IMR-90 (cell line): Measurements from ENCODE around the gene STX8. TPM values are rescaled to one million over a fixed set of nuclear protein-coding genes. Genes with fewer than 3 reads are reported as not detected.

ENCODE experiments used
- ATAC-seq: fragments of 200-7000 bp; cut with Tn5 transposase; 2 replicates; pipeline ENCODE4 v1.9.1; 2020; ENCODE audit warnings: low read depth, mild to moderate bottlenecking, moderate library complexity
- BruUV-seq: library from RNA; stranded (reverse); fragments of 400-500 nt; replicated peaks from 2 replicates; lab custom pipeline; 2021; lab: Mats Ljungman, UMichigan
- CTCF ChIA-PET: fragments of 300-600 bp; formaldehyde crosslinking; extraction: SDS; loops from one replicate; lab custom pipeline; 2021; ENCODE audit warnings: antibody characterized with exemption; lab: Yijun Ruan, JAX
- POLR2A ChIA-PET: fragments of 300-600 bp; sonication (Branson Sonifier 250); formaldehyde crosslinking; loops from one replicate; lab custom pipeline; 2022; ENCODE audit warnings: antibody characterized with exemption; ENCODE audit not compliant: unreplicated experiment; lab: Charles Lee
- DNase-seq: peaks from one replicate; pipeline ENCODE4 v3.0.0; 2013
- H2AFZ ChIP-seq: replicated peaks from 2 replicates; pipeline ENCODE3; 2013; ENCODE audit warnings: low read length, mild to moderate bottlenecking; ENCODE audit not compliant: poor library complexity
- H2AK5ac ChIP-seq: 2 replicates; pipeline ENCODE4 v1.6.1; 2013; ENCODE audit warnings: low read depth, low read length, inconsistent platforms
- H2AK9ac ChIP-seq: replicated peaks from 2 replicates; pipeline ENCODE3; 2013; ENCODE audit warnings: mild to moderate bottlenecking, low read depth, low read length, moderate library complexity; ENCODE audit not compliant: poor library complexity
- H2BK120ac ChIP-seq: 2 replicates; pipeline ENCODE4 v1.6.1; 2013; ENCODE audit warnings: low read depth, low read length, inconsistent platforms
- H2BK15ac ChIP-seq: 3 replicates; pipeline ENCODE4 v1.6.1; 2013; ENCODE audit warnings: low read depth, low read length, inconsistent platforms
- H2BK20ac ChIP-seq: 2 replicates; pipeline ENCODE4 v1.6.1; 2013; ENCODE audit warnings: low read depth, mild to moderate bottlenecking, inconsistent platforms, low read length, moderate library complexity
- H2BK5ac ChIP-seq: 2 replicates; pipeline ENCODE4 v1.6.1; 2013; ENCODE audit warnings: mild to moderate bottlenecking, low read depth, low read length, inconsistent platforms; ENCODE audit not compliant: poor library complexity, severe bottlenecking
- H3K14ac ChIP-seq: replicated peaks from 2 replicates; pipeline ENCODE4 v1.6.1; 2013; ENCODE audit warnings: low read depth, low read length, inconsistent platforms
- H3K18ac ChIP-seq: 2 replicates; pipeline ENCODE4 v1.6.1; 2013; ENCODE audit warnings: low read depth, low read length, control low read depth
- H3K23ac ChIP-seq: 2 replicates; pipeline ENCODE4 v1.6.1; 2013; ENCODE audit warnings: low read depth, low read length, inconsistent platforms
- H3K27ac ChIP-seq: 2 replicates; pipeline ENCODE4 v1.5.1; 2013; ENCODE audit warnings: mild to moderate bottlenecking, control low read depth, low read length; ENCODE audit not compliant: insufficient read depth
- H3K27me3 ChIP-seq: 2 replicates; pipeline ENCODE4 v1.6.1; 2013; ENCODE audit warnings: low read length; ENCODE audit not compliant: control insufficient read depth, insufficient read depth
- H3K36me3 ChIP-seq: 2 replicates; pipeline ENCODE4 v1.6.1; 2013; ENCODE audit warnings: low read length, mixed read lengths; ENCODE audit not compliant: control insufficient read depth, insufficient read depth
- H3K4ac ChIP-seq: 2 replicates; pipeline ENCODE4 v1.6.1; 2013; ENCODE audit warnings: low read depth, low read length, inconsistent platforms
- H3K4me1 ChIP-seq: 2 replicates; pipeline ENCODE4 v1.6.1; 2013; ENCODE audit warnings: low read length, mixed read lengths; ENCODE audit not compliant: control insufficient read depth, insufficient read depth
- H3K4me2 ChIP-seq: 2 replicates; pipeline ENCODE4 v1.6.1; 2013; ENCODE audit warnings: low read depth, mild to moderate bottlenecking, control low read depth, low read length, moderate library complexity
- H3K4me3 ChIP-seq: 2 replicates; pipeline ENCODE4 v1.5.1; 2013; ENCODE audit warnings: low read depth, mild to moderate bottlenecking, control low read depth, low read length, moderate library complexity; ENCODE audit not compliant: insufficient read depth
- H3K56ac ChIP-seq: 2 replicates; pipeline ENCODE4 v1.6.1; 2013; ENCODE audit warnings: low read length, inconsistent platforms; ENCODE audit not compliant: insufficient read depth; ENCODE audit errors: extremely low read depth
- H3K79me1 ChIP-seq, 2 experiments: 2 replicates each; pipeline ENCODE4 v1.6.1; 2013; ENCODE audit warnings: low read length in 2 of 2, inconsistent platforms in 1 of 2, low read depth in 1 of 2
- H3K9ac ChIP-seq: 2 replicates; pipeline ENCODE4 v1.6.1; 2013; ENCODE audit warnings: low read depth, low read length, control low read depth
- H3K9me1 ChIP-seq: 2 replicates; pipeline ENCODE4 v1.6.1; 2013; ENCODE audit warnings: low read length, inconsistent platforms; ENCODE audit not compliant: insufficient read depth
- H3K9me3 ChIP-seq: 2 replicates; pipeline ENCODE4 v1.6.1; 2013; ENCODE audit warnings: low read length; ENCODE audit not compliant: control insufficient read depth, insufficient read depth
- H4K20me1 ChIP-seq: 2 replicates; pipeline ENCODE4 v1.6.1; 2013; ENCODE audit warnings: low read length, inconsistent platforms; ENCODE audit not compliant: insufficient read depth
- H4K5ac ChIP-seq: 2 replicates; pipeline ENCODE4 v1.6.1; 2013; ENCODE audit warnings: mild to moderate bottlenecking, low read depth, low read length, control low read depth
- H4K8ac ChIP-seq, 2 experiments: 2 replicates each; pipeline ENCODE4 v1.6.1; 2013; ENCODE audit warnings: low read depth in 2 of 2, low read length in 2 of 2, control low read depth in 1 of 2, inconsistent platforms in 1 of 2
- H4K91ac ChIP-seq: 2 replicates; pipeline ENCODE4 v1.6.1; 2013; ENCODE audit warnings: low read depth, low read length, inconsistent platforms; ENCODE audit not compliant: insufficient read depth
- MAFK ChIP-seq: IDR thresholded peaks from 2 replicates; pipeline ENCODE4 v1.6.1; 2012; ENCODE audit warnings: low read depth, low read length, improper control_type of control experiment
- MXI1 ChIP-seq: IDR thresholded peaks from 2 replicates; pipeline ENCODE4 v1.6.1; 2012; ENCODE audit warnings: low read depth, mild to moderate bottlenecking, low read length, moderate library complexity, borderline replicate concordance
- RAD21 ChIP-seq: IDR thresholded peaks from 2 replicates; pipeline ENCODE4 v1.6.1; 2012; ENCODE audit warnings: low read length, improper control_type of control experiment
- SMC3 ChIP-seq: fragments of 150-350 bp; IDR thresholded peaks from 2 replicates; pipeline ENCODE4 v1.6.1; 2016; ENCODE audit warnings: low read depth, mild to moderate bottlenecking, antibody characterized with exemption, low read length, moderate library complexity
- WGBS, 2 experiments: methylation state at CpG; one replicate each; pipeline versions ENCODE4 v1.1.5 to v1.1.7; 2013; ENCODE audit warnings: missing lambda C conversion rate in 2 of 2; ENCODE audit not compliant: insufficient read length in 1 of 2; ENCODE audit errors: extremely low coverage in 2 of 2; 5-methylcytosine and 5-hydroxymethylcytosine counted together
- dilution Hi-C: fragments of 300-500 bp; cut with HindIII; formaldehyde crosslinking; loops from one replicate; pipeline ENCODE4 v1.14.3; 2018; ENCODE audit warnings: low sequenced_read_pairs; ENCODE audit not compliant: unreplicated experiment
- in situ Hi-C: fragments of 300-500 bp; cut with MboI; formaldehyde crosslinking; loops from 3 replicates; pipeline ENCODE4 v1.14.3; 2019; ENCODE audit warnings: low sequenced_read_pairs, inconsistent platforms, mixed read lengths
- intact Hi-C: fragments of 100-400 bp; cut with micrococcal nuclease; formaldehyde crosslinking; loops from 2 replicates; pipeline ENCODE4 v1.10.0; 2022
- polyA plus RNA-seq, 3 experiments: library from polyadenylated mRNA; depleted of rRNA; stranded (reverse); fragments of >200 nt; gene quantifications; 2 replicates each; pipeline ENCODE4 v1.2.3, GENCODE V29; 2012; ENCODE audit warnings: low replicate concordance in 1 of 3
- total RNA-seq: library from RNA; depleted of rRNA; stranded (reverse); fragments of >200 nt; gene quantifications from 2 replicates; pipeline ENCODE4 v1.2.3, GENCODE V29; 2012
- TF ChIP-seq, protein P1 (sequence below): conservative IDR thresholded peaks from 2 replicates; pipeline ENCODE4 v1.5.1; 2012; ENCODE audit warnings: mild to moderate bottlenecking, low read depth, low read length, improper control_type of control experiment

The STX8 gene
- total and polyA plus RNA-seq, 2 of the 4 experiments (the other 2 are of a cell fraction): 26.5 to 47.0 TPM

DNA sequence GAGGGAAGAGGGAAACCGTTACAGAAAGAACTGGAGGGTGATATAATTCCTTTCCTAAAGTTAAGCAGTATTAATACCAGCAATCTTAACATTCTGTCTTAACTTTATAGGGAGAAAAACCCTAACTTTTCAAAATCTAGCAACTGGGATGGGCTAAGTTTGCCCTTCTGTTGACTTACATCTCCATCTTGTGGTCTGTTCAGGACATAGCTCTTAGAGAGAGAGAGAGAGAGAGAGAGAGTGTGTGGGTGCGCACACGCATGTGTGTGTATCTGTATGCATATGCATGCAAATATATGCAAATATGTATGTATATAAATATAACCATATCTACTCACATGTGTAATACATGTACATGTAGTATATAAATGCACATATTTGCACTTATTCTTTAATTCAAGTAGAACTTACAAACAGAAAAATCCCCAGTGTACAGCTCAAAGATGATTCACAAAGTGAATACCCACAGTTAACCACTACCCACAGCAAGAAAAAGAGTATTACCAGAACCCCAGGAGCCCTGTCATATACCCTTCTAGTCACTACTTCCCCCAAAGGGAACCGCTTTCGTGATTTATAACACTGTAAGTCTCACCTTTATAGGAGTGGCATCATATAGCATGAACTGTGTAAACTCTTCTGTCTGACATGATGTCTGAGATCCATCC lies 46.5 kb downstream of the STX8 start:
- H3K14ac ChIP-seq: no peak overlapping the region
- CTCF ChIA-PET: interaction anchor here (1.0 kb wide), 1 partner anchor 9 kb away, joined by 4 read pairs; no protein-coding TSS in a partner anchor
- H4K91ac ChIP-seq: no peak overlapping the region
- H3K4me3 ChIP-seq: no peak overlapping the region
- H2BK20ac ChIP-seq: no peak overlapping the region
- H2AK5ac ChIP-seq: no peak overlapping the region
- H3K23ac ChIP-seq: no peak overlapping the region
- POLR2A ChIA-PET: interaction anchor here (0.6 kb wide), 1 partner anchor 20 kb away, joined by 4 read pairs; no protein-coding TSS in a partner anchor
- H3K27me3 ChIP-seq: no peaks in the 10 kb centered on the region
- in situ Hi-C loops (loop anchor here (5.0 to 25.0 kb wide), 2 partner anchors 542 to 742 kb away; partner anchors contain the start of gene MFSD6L), intact Hi-C loops (loop anchor here (1.0 to 10.0 kb wide), 3 partner anchors 538 to 744 kb away; no protein-coding TSS in a partner anchor), dilution Hi-C loops (no loop called here)
- H3K36me3 ChIP-seq: no peaks in the 10 kb centered on the region
- peak; percentile 56 for DNase-seq
- H2BK5ac ChIP-seq: no peak overlapping the region
- H3K4me2 ChIP-seq: no peak overlapping the region
- H3K18ac ChIP-seq: no peak overlapping the region
- H3K56ac ChIP-seq: no peak overlapping the region
- peak; percentile 88 for ATAC-seq
- H3K79me1 ChIP-seq: no peaks in the 10 kb centered on the region; a peak in 1 of 4 replicates
- H4K8ac ChIP-seq: no peak overlapping the region
- H4K5ac ChIP-seq: no peak overlapping the region
- H3K27ac ChIP-seq: no peak overlapping the region
- no peaks in the 10 kb centered on the region for H3K9me1 ChIP-seq
- no peak overlapping the region for H2BK120ac ChIP-seq
- TF ChIP-seq, protein P1, sequence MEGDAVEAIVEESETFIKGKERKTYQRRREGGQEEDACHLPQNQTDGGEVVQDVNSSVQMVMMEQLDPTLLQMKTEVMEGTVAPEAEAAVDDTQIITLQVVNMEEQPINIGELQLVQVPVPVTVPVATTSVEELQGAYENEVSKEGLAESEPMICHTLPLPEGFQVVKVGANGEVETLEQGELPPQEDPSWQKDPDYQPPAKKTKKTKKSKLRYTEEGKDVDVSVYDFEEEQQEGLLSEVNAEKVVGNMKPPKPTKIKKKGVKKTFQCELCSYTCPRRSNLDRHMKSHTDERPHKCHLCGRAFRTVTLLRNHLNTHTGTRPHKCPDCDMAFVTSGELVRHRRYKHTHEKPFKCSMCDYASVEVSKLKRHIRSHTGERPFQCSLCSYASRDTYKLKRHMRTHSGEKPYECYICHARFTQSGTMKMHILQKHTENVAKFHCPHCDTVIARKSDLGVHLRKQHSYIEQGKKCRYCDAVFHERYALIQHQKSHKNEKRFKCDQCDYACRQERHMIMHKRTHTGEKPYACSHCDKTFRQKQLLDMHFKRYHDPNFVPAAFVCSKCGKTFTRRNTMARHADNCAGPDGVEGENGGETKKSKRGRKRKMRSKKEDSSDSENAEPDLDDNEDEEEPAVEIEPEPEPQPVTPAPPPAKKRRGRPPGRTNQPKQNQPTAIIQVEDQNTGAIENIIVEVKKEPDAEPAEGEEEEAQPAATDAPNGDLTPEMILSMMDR: peak; percentile 74
- TF ChIP-seq SMC3 (peak; percentile 63), MAFK (no peak), MXI1 (no peak), RAD21 (peak; percentile 82)
- no peak overlapping the region for H2AK9ac ChIP-seq
- H3K4me1 ChIP-seq: no peaks in the 10 kb centered on the region
- no peak overlapping the region for H2AFZ ChIP-seq
- H3K9me3 ChIP-seq: no peaks in the 10 kb centered on the region
- H4K20me1 ChIP-seq: no peaks in the 10 kb centered on the region
- H3K4ac ChIP-seq: no peak overlapping the region
- WGBS, 2 experiments: no CpG with 5 or more reads among the region's 5 CpGs
- no TSS peak for BruUV-seq
- no peak overlapping the region for H2BK15ac ChIP-seq
- no peak overlapping the region for H3K9ac ChIP-seq
